Glomerular visceral epithelial cell (primary cell): Measurements from ENCODE around the gene STRA8.

Experiments used
- DNase-seq: peaks from one replicate; pipeline ENCODE4 v3.0.0-alpha.2; 2016; ENCODE audit errors: extremely low spot score

Gene STRA8

GRCh38 chr7:135269921-135270320, 36.3 kb downstream of the STRA8 start:
- DNase-seq: no peak

DNA sequence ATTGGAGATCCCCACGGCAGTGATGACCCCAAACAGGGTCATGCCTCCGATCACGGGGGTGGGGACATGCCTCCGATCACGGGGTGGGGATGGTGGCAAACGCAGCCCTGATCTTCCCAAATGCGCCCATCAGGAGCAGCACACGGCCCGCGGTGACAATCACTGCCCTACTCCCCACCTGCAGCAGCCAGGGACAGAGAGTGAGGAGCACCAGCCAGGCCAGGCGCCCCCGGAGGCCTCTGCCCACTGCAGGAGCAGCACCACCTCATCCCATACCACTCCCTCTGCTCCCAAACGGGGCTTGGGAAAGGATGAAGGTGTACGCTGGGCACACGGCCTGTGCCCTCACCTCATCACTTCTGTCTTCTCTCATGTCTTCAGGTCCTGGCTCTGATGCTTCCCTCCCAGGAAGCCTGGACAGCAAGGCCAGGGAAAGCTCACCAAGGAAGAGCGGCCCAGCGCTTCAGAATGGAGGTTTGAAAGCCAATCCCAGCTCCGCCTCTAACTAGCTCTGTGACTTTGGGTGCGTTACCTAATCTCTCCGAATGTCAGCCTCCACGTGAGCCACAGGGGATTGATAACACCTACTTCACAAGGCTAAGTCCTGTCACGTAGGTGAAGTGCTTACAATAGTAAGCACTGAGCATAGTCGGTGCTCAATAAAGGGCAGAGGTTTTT, 37.1 kb downstream of the STRA8 start:
- DNase-seq: no peak

- DNase-seq: no peak
Measured at GRCh38 chr7:135271255-135271615, 37.6 kb downstream of the STRA8 start.

- no peak for DNase-seq
Measured at GRCh38 chr7:135272303-135272702, 38.7 kb downstream of the STRA8 start.

- DNase-seq: no peak
Measured at GRCh38 chr7:135273581-135273980, 39.9 kb downstream of the STRA8 start.

GRCh38 chr7:135274495-135275268, 41.0 kb downstream of the STRA8 start:
- peak; percentile 70 for DNase-seq

- DNase-seq: no peak
Measured at GRCh38 chr7:135275971-135276580, 42.4 kb downstream of the STRA8 start.

DNA sequence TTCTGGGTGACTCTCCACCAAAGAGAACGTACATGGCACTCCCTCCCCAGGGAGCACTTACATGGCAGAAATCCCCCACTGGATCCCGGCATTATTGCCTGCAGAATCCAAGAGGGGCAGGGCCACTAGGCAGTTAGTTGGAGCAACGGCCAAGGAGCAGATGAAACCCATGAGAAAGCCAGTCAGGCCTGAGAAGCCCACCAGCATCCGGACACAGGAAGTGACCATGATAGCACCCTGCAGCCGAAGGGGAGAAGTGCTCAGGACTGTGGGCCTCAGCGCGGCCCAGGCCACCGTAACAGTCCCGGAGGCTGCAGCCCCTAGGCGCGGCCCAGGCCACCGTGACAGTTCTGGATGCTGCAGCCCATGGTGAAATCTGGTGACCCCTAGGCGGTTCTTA, 43.5 kb downstream of the STRA8 start:
- no peak for DNase-seq

GRCh38 chr7:135281363-135281949, 47.8 kb downstream of the STRA8 start:
- peak; percentile 77 for DNase-seq

GRCh38 chr7:135282561-135283254, 49.1 kb downstream of the STRA8 start:
- DNase-seq: no peak

DNA sequence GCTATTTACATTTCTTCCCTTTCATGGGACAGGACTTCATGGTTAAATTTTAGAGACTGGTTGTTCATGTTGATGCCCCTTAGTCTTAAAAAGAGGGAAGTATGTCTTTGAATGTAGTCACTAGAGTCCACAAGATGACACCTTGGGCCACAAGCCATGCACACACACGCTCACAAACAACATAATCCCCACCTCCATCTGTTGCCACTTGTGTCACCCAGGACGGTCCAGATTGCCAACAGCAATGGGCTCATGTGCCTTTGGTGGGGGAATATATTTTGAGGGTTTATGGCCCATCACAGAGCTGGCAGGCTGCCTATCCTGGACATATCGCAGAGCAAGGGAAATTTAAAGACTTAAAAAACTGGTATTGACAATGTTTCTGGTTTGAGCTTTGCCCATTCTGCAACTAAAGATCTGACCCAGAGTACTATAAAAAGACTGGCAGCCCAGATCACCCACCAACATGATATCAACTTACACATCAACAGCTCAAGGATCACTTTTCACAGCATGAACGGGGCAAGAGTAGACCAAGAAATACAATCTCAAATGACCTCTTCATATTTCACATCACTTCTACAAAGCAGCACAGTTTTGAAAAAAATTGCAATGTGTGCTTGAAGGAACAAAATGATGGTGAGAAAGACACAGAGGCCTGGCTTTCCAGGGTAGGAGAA, 50.5 kb downstream of the STRA8 start:
- DNase-seq: no peak

DNA sequence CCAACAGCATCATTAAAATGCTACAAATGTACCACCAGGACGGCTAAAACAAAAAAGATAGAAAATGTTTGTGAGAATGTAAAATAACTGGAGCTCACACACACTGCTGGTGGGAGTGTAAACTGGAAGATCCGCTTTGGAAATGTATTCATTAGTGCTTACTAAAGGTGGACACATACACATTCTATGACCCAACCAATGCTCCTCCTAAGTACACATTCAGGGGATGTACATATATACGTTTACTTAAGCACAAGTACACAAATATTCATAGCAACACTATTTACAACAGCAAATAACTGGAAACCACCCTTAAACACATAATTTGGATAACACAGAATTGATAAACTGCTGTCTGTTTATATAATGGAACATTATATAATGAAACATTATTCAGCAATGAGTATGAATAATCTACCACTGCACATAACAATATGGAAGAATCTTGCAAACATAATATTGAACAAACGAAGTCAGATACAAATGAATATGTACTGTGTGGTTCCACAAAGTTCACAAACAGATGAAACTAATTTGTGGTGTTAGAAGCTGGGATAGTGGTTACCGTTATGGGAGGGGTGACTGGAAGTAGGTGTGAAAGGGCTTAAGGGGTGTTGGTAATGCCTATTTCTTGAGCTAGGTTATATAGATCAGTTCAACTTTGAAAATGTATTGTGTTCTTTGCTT, 52.1 kb downstream of the STRA8 start:
- no peak for DNase-seq

DNA sequence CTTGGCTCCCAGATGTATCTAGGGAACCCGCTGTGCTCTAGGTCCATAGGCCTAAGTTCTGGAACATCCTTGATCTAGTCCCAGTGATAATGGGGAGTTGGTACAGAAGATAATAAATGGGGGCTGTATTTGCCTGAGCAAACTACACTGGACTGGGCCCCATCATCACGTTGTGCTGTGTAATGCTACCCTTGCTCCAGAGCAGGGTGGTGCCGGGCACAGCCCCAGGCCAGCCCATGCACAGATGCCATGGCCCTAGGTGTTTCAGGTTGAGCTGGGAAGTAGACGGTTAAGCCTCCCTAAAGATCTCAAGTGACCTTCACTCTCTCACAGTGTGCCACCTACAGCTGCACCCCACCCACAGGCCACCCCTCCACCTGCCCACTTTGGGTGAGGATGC, 53.2 kb downstream of the STRA8 start:
- no peak for DNase-seq

- no peak for DNase-seq
Measured at GRCh38 chr7:135290594-135290993, 57.0 kb downstream of the STRA8 start.

GRCh38 chr7:135291809-135292253, 58.2 kb downstream of the STRA8 start:
- DNase-seq: peak; percentile 62

DNA sequence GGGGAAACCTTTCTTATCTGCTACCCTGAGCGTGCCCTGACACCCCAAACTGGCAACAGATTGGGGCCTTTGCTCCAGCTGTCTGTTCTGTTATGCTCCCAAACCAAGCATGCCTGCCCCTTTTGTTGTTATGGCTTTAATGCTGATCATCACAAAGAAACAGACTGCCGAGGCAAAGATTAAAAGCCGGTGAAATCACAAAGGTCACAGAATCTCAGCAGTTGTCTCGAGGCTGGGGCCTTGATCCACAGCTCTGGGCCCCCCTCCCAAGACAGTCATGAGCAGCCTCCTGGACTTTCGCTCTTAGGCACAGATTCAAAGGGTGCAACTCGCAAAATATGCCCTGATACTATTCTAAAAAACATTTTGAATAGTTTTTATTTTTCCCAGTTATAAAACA, 65.6 kb downstream of the STRA8 start:
- no peak for DNase-seq

- DNase-seq: no peak
Measured at GRCh38 chr7:135300913-135301765, 67.5 kb downstream of the STRA8 start.
